A673 (cell line): ENCODE results near the gene F8.
"Not testable (repeated sequence)": the region's sequence is repeated elsewhere in the genome, so short reads cannot be mapped to it uniquely, and the experiment has no call there.

ENCODE experiments used
- EZH2 ChIP-seq: fragments of 200-600 bp; sonication (generic); IDR thresholded peaks from 2 replicates; pipeline ENCODE4 v1.6.1; 2017; ENCODE audit warnings: borderline replicate concordance, low read depth, mild to moderate bottlenecking, mixed read lengths, antibody characterized with exemption, low read length; ENCODE audit not compliant: poor library complexity, severe bottlenecking
- TF ChIP-seq, protein P1 (sequence below): fragments of 300-800, 200-600 bp; sonication (generic); conservative IDR thresholded peaks from 2 replicates; pipeline ENCODE4 v1.5.1; 2017; ENCODE audit warnings: low read depth, mild to moderate bottlenecking, antibody characterized with exemption, low read length, moderate library complexity, mixed read lengths

- TF ChIP-seq, protein P1, sequence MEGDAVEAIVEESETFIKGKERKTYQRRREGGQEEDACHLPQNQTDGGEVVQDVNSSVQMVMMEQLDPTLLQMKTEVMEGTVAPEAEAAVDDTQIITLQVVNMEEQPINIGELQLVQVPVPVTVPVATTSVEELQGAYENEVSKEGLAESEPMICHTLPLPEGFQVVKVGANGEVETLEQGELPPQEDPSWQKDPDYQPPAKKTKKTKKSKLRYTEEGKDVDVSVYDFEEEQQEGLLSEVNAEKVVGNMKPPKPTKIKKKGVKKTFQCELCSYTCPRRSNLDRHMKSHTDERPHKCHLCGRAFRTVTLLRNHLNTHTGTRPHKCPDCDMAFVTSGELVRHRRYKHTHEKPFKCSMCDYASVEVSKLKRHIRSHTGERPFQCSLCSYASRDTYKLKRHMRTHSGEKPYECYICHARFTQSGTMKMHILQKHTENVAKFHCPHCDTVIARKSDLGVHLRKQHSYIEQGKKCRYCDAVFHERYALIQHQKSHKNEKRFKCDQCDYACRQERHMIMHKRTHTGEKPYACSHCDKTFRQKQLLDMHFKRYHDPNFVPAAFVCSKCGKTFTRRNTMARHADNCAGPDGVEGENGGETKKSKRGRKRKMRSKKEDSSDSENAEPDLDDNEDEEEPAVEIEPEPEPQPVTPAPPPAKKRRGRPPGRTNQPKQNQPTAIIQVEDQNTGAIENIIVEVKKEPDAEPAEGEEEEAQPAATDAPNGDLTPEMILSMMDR, result not testable (repeated sequence)
- TF ChIP-seq EZH2, result not testable (repeated sequence)
Observed at GRCh38 chrX:155006913-155007671, 15.4 kb downstream of the F8 start.
